GM21786 (cell line): ENCODE data around the gene MX2.

Source experiments
- ATAC-seq: cut with Tn5 transposase; IDR thresholded peaks from one replicate; pipeline ENCODE4 v1.9.1; 2021; ENCODE audit not compliant: unreplicated experiment

Gene MX2

DNA sequence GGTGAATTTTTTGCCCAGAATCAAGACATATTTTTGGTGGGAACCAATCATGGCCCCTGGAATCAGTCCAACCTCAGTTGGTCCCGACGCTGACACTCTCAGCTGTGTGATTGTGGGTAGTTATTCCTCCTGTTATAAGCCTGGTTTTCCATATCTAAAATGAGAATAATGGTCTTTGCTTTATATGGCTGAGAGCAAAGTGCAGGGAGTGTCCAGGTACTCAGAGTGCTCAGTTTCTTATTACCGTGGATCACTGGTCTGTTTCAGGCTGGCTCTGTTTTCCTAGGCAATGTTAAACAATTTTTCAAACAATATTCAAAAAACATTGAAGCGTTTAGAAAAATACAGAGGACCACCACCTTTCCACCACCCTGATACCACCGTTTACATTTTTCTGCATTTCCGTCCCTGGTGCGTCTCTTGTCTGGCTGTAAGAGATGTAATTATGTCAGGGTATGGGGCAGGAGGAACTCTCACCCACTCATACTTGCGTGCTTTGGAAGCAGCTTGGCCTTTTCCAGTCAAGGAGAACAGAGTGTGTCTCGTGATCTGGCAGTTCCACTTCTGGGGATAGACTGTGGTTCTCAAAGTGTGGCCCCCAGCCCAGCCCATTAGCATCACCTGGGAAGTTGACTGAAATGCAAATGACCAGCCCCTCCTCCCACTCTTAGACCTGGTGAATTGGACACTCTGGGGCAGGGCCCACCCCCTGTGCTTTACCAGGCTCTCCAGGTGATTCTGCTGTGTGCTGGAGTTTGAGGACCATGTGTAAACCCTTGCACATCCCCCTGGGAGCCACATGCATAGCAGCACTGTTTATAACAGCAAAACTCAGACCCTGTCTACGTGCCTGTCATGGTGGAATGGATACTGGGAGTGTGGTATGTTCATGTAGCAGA, 71.0 kb downstream of the MX2 start:
- ATAC-seq: no peak

DNA sequence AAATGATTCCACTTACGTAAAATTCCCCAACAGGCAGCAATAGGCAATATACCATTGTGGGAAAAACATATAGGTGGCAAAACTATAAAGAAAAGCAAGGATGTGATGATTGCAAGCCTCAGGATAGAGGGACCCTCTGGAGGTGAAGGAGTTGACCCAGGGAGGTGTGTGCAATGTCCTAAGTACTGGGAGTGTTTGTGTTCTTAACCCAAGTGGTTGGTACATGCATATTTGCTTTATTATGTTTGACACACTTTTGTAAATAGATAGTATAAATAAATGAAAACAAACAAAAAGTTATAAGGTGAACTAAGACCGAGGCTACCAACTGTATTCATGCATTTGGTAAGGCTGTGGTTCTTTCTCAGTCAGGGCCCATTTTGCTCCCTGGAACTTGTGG, 71.7 kb downstream of the MX2 start:
- ATAC-seq: no peak

DNA sequence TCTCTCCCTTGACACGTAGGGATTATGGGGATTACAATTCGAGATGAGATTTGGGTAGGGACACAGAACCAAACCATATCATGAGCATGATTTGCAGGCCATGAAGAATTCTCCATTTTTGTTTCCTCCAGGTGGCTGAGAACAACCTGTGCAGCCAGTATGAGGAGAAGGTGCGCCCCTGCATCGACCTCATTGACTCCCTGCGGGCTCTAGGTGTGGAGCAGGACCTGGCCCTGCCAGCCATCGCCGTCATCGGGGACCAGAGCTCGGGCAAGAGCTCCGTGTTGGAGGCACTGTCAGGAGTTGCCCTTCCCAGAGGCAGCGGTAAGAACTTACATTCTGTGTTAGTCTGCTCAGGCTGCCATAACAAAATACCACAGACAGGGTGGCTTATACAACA, 73.9 kb downstream of the MX2 start:
- no peak for ATAC-seq

DNA sequence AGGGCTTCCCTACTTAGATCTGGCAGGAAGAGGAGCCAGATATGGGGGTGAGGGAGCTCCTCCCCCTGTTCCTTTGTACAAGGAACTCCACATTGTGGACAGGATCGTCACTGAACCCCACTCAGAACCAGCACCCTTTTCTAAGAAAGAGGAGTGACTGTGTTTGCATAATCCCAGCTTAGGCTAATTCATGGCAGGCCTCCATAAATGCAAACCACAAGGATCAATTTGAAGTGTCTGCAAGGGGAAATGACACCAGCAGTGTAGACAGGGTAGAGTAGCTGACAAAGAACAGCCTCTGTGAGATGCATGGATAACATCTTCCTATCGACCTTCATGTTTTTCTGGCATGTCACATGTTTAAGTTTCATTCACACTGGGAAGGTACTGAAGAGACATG, 75.9 kb downstream of the MX2 start:
- no peak for ATAC-seq

DNA sequence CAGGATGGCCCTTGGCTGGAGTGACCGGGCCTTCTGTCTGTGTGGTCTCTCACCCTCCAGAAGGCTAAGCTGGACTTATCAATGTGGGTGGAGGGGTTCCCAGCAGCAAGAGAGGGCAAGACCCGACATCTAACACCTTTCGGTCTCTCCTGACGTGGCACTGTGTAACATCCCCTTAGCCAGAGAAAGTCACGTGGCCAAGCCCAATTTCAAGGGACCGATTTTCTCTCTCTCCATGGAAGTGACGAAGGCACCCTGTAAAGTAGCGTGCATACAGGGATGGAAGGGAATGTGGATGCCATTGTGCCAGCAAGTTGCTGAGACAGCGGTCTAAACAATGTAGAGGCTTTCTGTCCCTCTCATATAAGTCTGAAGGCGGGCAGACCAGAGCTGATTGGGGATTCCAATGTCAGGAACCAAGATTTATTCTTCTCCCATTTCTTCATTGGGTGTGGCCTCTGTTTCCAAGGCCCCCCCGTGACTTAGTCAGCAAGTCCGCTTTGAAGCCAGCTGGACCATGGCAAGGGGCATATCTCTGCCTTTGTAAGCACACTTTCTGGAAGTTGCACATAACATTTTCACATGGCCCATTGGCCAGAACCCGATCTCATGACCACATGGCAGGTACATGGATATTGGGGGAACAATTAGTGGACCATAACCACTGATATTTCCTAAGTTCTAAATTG, 76.7 kb downstream of the MX2 start:
- ATAC-seq: no peak

DNA sequence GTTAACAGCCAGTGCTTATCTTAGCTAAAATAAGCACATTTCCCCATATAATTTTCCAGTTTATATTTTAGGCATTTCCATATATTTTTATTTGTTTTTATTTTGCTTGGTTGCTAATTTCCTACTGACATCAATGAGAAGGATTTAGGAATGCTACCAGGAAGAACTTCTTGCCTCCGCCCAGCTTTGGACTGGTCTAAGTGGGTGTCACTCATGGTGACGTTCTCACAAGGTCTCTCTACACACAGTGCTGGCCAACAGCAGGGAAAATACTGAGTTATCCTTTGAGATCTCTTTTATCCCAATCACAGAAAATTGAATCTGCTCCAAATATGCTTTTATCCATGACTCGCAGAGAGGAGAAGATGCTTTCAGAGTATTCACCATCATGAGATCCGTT, 77.4 kb downstream of the MX2 start:
- no peak for ATAC-seq

DNA sequence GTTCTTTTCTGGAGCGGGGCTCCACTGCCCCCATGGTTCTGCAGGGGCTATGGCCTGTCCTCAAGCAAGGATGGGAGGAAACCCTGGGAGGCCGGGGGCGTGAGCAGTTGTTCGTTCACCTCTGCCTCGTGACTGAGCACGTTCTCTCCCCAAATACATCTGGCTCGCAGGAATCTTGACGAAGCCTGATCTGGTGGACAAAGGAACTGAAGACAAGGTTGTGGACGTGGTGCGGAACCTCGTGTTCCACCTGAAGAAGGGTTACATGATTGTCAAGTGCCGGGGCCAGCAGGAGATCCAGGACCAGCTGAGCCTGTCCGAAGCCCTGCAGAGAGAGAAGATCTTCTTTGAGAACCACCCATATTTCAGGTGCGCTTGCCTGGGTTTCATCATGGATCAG, 79.7 kb downstream of the MX2 start:
- ATAC-seq: no peak

DNA sequence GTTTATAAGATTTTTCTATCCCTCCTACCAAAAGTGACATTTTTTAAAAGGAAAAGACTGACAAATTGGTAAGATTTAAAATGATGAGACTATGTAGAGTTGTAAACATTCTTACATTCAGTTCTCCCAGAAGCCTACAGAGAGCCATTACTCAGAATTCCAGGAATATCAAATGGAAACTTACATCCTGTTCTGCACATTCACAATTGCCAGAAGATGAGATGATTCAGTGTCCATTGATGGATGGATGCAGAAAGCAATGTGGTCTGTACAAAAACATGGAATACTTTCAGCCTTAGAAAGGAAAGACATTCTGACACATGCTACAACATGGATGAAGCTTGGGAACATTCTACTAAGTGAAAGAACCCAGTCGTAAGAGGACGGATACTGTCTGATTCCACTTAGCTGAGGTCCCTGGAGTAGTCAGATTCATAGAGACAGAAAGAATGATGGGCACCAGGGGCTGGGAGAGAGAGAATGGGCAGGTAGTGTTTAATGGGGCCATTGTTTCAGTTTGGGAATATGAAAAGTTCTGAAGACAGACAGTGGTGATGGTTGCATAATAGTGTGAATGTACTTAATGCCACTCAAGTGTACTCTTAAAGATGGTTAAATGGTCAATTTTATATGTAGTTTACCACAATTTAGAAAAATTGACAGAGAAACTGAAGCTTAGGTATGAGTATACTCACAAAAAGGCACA, 80.8 kb downstream of the MX2 start:
- no peak for ATAC-seq

DNA sequence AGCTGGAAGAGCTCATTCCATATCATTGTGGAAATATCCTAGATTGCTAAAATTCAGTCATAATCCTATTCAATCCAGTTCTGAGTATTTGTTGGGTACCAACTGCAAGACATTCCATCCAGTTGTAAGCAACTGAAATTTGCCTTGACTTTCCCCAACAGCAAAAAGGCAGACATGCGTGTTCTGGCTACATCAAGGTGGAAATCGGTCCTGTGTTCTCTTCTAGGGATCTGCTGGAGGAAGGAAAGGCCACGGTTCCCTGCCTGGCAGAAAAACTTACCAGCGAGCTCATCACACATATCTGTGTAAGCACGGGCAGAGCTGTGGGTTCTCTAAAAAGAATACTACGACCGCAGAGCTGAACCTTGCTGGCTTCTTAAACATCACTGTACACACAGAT, 81.7 kb downstream of the MX2 start:
- ATAC-seq: no peak

DNA sequence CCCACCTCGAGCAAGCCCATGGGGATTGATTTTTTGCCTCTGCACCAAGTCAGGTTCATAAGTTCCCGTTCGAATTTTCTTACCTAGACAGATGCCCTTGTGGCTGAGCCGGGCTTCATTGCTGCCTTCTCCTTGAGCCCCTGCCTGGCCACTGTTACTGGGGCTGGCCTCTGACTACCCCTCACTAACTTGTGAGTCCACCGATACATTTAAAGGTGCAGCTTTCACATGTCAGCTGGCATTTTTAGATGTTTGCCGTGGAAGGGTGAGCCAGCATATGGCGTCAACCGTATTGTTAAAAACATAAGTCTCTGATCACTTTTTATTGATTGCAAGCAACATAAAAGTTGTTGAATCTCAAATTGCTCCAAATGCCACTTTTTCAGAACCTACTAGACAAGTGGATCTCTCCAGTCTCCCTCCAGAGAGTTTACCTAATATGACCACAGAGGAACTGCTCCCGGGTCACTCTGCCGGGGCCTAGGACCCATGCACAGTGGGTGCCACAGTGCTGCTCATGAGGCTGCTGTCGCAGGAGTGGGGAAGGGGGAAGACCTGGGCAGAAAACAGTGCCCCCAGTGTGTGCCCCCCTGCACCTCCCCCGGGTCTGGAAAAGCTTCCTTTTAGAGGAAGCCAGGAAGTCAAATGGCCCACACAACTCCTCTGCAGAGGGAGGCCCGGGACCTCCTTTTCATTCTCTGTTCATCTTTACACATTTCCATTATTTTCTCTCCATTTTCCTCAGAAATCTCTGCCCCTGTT, 83.1 kb downstream of the MX2 start:
- no peak for ATAC-seq

DNA sequence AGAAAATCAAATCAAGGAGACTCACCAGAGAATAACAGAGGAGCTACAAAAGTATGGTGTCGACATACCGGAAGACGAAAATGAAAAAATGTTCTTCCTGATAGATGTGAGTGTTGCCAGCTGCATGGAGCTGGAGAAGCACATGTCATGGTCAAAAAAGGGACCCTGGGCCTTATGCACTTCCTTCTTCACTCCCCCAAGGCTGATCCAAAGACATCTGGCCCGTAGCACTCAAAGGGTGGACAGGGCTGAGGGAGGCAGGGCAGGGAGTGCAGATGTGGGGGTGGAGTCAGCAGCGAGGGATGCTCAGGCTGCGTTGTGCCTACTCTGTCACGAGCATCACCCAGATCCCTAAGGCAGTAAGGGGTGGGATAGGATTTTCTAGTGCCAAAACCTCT, 83.6 kb downstream of the MX2 start:
- no peak for ATAC-seq

DNA sequence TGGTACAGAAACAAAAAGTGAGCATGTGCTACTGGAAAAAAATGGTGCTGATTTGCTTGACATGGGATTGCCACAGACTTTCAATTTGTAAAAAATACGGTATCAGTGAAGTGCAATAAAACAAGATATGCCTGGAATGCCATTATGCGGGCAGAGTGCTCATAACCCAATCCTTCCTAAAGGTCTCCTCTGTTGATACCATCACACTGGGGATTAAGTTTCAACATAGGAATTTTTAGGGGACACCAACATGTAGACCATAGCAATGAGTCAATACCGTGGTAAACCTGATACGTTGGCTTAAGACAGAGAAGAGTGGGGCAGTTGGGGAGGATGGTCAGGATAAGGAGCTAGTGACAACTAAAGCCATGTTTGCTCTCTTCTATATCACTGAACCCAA, 84.8 kb downstream of the MX2 start:
- no peak for ATAC-seq

DNA sequence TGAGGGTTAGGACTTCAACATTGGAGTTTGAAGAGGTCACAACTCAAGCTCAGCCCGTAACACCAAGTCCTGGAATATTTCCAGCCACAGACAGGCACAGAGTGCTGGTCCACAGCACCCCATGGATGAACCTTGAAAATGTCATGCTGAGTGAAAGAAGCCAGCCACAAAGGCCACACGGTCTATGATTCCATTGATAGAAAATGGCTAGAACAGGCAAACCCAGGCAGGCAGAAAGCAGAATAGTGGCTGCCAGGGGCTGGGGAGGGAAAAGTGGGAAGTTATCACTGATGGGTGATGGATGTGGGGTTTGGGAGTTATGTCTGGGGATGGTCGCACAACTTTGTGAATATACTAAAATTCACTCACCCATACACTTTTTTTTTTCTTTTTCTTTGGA, 85.5 kb downstream of the MX2 start:
- no peak for ATAC-seq

DNA sequence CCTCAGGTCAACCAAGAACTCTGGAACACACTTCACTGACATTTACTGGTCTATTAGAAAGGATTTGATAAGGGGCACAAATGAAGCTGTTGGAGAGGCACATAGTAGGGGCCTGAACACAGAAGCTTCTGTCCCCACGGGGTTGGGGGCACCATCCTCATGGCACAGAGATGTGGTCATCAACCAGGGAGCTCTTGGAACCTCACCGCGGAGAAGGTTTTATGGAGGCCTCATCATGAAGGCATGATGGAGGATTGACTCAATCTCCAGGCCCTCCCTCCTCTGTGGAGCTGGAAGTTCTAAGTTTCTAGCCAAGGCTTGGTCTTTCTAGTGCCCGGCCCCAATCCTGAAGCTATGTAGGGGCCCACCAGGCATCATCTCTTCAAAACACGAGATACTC, 87.8 kb downstream of the MX2 start:
- ATAC-seq: no peak

DNA sequence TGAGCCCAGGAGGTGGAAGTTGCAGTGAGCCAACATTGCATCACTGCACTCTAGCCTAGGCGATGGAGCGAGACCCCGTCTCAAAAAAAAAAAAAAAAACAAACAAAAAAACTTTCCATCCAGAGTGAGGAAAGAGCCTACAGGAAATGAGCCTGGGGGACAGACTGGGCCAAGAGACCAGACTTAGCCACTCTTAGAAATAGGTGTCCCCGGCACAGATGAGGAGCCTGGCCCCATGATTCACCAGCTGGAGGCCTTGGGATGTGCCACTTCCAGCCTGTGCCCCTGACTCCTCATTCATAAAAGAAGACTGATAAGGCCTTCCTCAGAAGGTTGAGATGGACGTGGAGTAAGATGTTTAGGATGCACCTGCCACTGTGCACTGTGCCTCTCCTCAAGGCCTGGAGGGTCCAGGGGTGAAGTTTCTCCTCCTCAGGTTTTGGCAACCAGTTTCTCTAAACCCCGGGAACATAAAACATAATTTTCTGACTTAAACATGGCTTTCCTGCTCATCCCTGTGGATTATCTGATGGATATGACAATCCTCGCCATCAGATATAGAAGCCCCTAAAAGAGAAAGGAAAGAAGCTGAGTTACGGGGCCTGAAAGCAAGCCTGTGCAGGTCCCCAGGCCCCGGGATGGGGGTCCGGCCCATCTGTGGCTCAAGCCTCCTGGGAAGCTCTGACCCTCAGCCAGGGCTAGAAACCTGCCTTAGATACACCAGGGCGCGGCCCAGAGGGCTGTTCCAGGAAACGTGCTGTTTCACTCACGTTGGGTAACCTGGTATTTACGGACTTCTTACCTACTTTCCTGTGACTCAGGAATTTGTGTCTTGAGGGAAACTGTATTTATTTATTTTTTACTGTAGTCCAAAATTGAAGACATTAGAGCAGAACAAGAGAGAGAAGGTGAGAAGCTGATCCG, 90.2 kb downstream of the MX2 start:
- ATAC-seq: no peak

DNA sequence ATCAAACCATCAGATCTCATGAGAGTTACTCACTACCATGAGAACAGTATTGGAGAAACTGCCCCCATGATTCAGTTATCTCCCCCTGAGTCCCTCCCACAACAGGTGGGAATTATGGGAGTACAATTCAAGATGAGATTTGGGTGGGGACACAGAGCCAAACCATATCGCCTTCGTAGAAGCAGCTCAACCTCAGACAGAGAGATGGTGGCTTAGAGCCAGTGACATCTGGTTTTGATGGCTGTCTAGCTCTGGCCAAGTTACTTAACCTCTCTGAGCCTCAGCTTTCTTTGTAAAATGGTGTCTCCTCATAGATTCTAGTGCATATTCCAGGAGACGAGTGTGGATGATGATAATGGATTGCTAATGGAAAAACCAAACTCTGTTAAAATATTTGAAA, 91.4 kb downstream of the MX2 start:
- ATAC-seq: no peak

DNA sequence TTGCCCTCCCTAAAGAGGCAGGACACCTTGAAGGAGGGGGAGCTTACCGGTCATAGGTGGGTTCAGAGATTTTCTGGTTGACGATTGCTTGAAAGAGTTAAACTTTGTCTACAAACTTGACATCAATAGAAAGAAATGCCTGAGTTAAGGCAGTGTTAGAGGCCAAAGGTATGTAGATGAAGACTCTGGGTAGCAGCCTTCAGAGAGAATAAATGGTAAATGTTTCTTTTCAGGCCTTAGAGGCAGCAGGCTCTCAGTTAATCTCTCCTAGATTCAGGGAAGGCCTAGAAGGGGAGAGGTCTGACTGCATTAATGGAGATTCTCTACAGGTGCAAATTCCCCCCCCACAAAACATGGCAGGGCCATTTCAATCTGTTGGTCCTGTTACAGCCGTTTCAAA, 91.9 kb downstream of the MX2 start:
- ATAC-seq: no peak

DNA sequence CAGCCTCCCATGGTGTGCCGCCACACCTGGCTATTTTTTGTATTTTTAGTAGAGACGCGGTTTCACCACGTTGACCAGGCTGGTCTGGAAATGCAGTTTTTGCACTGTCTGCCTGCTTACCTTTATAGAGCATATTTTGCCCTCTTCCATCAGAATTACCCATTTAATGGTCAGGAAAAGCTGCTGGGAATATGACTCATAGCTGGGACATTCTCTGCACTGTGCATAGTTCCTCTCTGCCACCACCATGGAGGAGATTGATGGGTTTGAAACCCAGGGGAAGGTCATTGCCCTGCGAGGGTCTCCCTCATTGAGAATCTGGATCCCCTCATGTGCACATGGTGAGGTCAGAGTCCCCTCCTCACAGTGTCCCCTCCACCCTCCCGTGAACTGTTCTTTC, 96.3 kb downstream of the MX2 start:
- no peak for ATAC-seq

DNA sequence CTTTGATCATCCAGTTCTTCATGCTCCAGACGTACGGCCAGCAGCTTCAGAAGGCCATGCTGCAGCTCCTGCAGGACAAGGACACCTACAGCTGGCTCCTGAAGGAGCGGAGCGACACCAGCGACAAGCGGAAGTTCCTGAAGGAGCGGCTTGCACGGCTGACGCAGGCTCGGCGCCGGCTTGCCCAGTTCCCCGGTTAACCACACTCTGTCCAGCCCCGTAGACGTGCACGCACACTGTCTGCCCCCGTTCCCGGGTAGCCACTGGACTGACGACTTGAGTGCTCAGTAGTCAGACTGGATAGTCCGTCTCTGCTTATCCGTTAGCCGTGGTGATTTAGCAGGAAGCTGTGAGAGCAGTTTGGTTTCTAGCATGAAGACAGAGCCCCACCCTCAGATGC, 96.7 kb downstream of the MX2 start:
- ATAC-seq: no peak
